Activated naive CD4-positive, alpha-beta T cell (primary cell): ENCODE results near the gene PDE7B.

Experiments
- DNase-seq, 4 experiments: peaks; one replicate each; lab custom pipeline; 2025; lab: John Stamatoyannopoulos, UW

PDE7B gene

DNA sequence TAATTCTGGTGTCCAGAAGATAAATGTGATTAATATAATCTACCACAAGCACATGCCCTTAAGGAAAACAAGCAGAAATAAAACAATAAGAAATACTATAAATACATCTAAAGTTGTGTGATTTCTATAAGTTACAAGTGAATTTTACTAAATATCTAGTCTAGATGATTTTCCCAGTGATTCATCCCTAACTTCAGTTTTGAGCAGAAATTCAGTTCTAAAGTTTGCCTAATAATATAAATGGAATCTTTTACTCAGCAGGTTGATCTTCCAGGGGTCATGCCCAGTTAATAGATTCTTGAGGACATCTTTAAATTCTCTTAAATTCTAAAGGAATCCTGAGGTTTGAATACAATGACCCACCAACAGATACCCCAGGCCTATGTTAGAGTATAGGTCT is 37.3 kb downstream of the PDE7B start:
- DNase-seq, result no peak

- no peak for DNase-seq
Measured at GRCh38 chr6:135890876-135891275, 39.4 kb downstream of the PDE7B start.

GRCh38 chr6:135891710-135892109 is 40.2 kb downstream of the PDE7B start:
- DNase-seq, result no peak

DNA sequence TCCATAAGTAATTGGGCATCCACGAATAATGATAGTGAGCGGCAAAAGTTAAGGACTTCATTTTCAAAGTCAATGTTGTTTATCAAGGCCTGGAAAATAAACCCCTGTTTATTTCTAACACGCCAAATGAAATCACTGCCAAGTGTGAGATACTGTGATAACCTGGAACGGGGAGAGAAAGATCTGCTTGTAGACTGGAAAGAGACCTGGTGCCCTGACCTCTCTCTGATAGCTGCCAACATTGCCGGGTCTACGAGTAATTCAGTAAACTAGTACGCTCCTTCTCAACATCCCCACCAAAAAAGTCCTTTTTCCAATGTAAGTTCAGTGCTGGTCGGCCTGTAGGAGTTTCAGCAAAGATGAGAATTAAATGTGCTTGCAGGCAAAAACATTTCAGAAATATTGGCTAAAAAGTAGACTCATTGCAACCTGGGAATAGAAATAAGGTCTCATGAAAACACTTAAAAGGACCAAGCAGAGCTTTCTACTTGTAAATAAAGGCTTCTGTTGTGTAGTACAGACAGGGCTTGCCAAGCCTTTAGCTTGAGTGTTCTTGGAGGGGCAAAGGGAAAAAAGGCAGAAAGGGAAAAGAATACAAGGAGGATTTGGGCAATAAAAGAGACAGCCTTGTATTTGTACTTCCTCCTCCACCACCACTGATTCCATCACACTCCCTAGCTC is 43.9 kb downstream of the PDE7B start:
- no peak for DNase-seq

DNA sequence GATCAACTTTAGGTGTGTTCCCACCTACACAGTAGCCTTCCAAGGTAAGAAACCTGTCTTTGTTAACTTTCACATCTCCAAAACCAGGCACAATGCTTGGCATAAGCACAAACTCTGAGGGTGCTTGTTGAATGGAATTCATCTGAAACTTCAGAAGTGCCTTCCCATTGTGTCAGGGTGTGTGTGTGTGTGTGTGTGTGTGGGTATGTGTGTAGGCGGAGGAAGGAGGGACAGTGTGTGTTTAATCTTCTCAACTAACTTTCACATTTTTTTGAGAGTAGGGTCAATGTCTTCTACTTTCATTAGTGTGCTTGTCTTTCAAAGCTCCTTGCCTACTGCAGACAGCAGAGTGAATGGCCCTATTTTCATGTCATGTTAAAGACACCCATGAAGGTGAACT is 45.6 kb downstream of the PDE7B start:
- no peak for DNase-seq

DNA sequence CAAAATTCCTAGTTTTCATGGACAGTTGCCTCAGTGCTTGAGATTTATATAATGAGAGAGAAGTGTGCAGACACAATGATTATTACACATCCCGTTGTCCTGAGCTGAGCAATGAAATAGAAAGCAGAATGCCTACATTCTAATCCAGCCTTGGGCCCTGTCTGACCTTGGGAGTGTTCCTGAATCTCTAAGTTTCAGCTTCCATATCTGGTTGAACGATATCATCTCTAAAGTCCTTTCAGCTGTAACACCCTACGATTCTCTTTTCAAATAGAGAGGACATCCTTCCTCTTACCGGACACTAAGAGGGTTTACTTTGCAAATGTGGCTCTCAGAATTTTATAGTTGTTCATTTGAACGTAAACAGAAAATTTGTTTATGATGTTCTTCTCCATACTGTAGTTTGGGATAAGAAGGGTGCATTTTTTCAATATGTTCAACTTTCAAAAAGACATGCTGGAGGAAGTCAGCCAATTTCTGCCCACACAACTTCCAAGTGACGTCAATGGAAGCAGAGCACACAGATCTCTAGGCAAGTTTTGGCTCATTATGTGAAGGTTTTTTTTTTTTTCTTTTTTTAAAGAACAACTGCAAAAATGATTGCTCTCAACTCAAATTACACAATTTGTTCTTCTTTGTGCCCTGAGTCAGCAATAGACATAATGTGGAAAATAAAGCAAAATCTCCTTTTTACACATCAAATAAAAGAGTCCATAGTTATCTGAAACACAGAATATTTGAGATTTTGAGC is 50.4 kb downstream of the PDE7B start:
- DNase-seq, result no peak

GRCh38 chr6:135902756-135903331 is 51.3 kb downstream of the PDE7B start:
- no peak for DNase-seq

GRCh38 chr6:135904666-135905065 is 53.2 kb downstream of the PDE7B start:
- no peak for DNase-seq

DNA sequence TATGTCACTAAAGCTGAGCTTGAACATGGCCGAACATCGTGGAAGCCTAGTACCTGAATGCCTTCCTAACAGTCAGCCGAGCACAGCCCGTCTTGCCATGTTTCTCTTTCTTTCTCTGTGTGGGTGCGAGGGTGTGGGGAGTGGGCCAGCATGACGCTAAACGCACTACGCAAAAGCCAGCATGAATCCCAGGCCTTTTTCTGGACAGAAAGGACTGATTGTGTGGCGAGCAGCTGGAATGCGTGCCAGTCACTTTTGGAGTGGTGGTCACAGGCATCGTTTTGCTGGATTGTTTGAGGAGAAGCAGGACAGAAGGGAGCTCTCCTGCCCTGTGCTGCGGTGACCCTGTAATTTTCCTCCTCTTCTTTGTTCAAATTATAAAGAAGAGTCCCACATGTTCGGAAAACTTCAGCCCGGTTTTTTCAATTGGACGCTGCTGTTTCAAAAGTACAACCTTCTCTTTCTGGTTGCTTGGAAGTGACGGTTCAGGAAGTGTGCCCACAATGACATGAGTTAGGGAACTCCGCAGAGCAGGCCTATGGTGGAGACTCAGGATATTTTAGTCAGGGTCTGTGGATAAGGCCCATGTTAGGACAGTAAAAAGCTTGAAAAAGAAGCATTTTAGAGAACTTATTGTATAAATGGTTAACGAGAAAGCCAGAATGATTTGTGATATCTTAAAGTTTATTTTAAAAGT is 54.3 kb downstream of the PDE7B start:
- no peak for DNase-seq

DNA sequence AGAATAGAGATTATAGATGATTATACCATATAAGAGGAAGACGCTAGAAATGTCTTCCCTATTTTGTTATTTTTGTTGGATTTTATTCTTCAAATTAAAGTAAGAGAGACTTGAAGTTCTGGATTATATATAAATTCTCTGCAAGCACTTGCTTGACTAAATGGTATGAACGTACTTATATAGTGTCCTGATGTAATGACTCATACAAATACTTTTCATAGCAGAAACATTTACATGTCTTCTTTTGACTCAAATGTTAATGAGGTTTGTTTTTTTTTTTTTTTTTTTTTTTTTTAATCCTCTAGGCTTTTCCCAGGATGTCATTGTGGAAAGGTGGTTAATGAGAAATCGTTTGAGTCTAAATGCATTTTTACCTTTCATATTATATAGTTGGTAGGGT is 55.0 kb downstream of the PDE7B start:
- DNase-seq, result no peak

DNA sequence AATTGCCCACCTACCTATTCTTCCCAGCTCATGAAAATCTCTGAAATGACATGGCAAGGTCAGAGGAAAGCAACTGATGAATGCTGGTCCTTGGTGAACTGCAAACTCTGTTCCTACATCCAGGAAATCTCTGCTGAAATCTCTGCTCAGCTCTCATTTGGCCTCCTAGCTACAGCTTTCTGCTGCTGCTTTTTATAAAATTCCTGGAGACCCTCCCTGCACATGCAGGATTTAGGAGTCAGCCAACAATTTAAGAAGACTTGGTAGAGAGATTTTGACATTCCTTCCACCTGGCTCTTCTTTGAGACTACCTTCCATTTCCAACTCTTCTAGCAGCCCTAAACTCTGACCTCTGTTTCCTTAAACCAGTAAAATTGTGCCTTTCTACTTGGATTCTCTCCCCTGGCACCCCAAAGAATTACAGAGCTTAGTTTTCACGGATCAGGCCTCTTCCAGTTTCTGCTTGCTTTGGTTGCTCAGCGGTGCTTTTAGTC is 55.5 kb downstream of the PDE7B start:
- no peak for DNase-seq

- DNase-seq, result peak in 3 of 4 experiments; percentile 0 to 9 (median 8)
Measured at GRCh38 chr6:135909737-135910387, 58.4 kb downstream of the PDE7B start.

GRCh38 chr6:135910790-135911618 is 59.5 kb downstream of the PDE7B start:
- no peak for DNase-seq

- DNase-seq, result no peak
Measured at GRCh38 chr6:135913785-135914184, 62.3 kb downstream of the PDE7B start.

DNA sequence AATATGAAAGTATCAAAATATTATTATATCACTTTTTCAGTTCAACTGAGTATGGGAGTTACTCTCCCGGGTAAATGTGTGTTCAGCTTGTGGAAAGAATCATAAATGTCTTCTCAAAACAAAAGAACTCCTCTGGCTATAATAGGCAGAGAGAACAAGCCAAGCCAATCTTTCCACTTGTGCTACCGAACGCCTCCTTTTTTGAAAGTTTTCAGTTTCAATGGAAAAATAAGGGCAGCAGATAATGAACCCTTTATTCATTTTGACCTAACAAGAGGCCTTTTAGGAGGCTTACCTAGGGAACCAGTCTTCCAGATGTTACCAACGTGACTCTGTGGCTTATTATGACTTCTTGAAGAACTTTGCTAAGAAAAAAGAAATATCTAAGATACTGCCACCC is 67.5 kb downstream of the PDE7B start:
- no peak for DNase-seq

GRCh38 chr6:135920689-135921088 is 69.2 kb downstream of the PDE7B start:
- DNase-seq, result no peak

DNA sequence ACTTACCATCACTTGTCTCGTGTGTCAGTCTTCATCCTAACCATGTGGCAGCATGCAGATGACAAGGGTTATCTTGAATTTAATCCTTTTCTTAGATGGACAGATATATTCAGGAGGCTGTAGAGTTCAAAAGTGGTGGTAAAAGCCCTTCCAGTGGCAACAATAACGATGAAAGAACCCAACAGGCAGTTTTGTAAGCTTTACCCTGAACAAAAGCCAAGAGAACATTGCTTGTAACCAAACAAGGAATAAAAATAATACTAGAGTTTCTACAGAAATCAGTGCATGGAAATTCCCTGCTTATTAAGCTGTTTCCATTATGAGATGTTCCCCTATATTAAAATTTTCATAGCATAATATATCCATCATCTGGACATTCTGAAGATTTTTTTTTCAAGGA is 69.7 kb downstream of the PDE7B start:
- no peak for DNase-seq

DNA sequence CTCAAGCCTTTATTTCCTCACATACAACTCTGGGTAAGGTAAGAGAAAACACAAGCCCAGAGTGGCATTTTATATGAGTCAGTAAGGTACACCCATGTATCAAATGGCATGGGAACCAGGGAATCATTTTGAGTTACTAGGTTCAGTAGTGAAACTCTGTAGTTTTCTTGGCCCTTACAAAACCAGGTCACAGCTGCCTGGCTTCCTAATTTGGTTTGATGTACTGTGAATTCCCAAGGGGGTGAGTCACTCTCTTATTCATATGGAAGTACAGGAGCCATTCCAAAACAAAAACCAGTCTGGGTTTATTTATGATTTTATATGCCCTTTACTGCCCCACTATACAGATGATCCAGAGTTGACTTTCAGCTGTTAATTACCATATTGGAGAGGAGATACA is 70.7 kb downstream of the PDE7B start:
- no peak for DNase-seq

DNA sequence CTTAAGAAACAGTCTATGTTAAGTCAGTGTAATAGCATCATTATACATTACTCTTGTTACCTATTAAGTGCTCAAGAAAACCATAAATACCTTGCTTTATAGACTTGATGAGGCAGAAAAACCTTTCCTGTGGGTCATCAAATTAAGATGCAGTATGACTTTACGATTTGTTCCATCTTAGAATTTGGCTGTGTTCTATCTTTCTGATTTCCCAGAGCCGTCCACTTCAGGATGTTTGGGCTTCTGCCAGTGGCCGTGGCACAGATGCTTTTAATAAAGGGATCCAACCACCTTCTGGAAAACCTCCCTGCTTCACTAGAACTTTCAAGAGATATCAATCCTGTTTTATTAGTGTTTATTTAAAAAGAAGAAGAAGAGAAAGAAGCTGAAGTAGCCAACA is 71.2 kb downstream of the PDE7B start:
- no peak for DNase-seq

DNA sequence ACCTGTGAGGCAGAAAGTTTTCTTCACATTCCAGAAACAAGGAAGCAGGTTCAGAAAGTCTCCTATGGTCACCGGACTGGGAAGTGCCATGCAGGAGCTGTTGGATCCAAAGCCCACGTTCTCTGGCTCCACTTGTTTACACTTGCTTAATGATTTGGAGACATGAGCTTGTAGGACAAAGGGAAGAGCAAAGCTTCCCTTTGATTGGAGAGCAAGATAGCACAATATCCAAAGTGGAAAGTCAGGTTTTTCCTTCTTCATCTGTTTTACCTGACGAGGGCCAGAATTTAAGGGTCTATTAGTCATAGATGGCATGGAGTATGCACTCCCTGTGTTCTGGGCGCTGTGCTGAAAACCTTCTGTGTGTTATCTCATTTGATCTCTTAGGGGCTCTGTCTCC is 81.2 kb downstream of the PDE7B start:
- DNase-seq, result no peak

- DNase-seq, result no peak
Measured at GRCh38 chr6:135935941-135936601, 84.6 kb downstream of the PDE7B start.
